COLO668 (cell line): Measurements from ENCODE around the gene DHX30.
"Not testable (repeated sequence)": the region's sequence is repeated elsewhere in the genome, so short reads cannot be mapped to it uniquely, and the experiment has no call there.

ENCODE experiments used
- DNase-seq: peaks from one replicate; lab custom pipeline; 2025; ENCODE audit not compliant: unreplicated experiment; lab: John Stamatoyannopoulos, UW

DHX30 gene

DNA sequence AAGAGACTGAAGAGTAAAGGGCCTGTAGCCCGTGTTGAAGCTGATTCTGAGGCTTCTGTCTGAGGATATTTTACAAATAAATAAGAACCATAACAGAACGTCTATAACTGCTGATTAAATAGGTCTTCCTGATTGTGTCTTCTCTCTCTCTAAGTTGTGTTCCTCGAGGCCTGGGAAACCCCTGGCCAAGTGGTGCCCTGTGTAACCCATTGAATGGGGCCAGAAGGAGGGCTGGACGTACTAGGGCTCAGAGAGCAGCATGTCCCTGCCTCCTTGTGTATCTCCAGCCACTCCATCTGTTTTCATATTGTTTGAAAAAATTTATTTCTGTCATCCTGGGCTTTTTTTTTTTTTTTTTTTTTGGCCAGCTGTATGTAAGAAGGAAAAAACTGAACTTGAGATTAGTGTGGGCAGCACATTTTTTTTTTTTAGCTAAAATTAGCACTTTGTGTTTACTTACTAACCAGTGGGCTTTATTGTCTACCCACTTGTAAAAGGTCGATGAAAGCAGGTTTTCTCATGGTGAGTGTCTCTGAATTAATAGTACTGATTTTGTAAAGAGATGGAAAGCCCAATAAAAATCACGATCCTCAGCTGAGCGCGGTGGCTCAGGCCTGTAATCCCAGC, 10.7 kb downstream of the DHX30 start:
- no peak for DNase-seq

DNA sequence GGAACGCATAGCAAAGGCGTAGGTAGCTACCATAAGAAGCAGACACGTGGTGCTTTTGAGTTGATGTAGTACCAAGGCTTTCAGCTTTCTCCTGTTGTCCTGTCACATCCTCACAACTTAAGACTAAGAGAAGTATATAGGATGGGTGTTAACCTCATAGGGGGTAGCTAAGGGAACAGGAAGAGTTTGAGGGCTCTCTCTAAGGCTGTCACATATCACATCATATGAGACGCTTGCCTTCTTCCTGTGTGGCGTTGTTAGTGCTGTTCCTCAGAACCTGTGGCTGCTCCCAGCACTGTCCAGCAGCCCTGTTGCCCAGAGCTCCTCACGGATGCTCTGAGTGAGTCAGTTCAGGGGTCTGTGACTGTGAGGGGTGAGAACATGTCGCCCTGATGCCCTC, 14.7 kb downstream of the DHX30 start:
- DNase-seq, result no peak

DNA sequence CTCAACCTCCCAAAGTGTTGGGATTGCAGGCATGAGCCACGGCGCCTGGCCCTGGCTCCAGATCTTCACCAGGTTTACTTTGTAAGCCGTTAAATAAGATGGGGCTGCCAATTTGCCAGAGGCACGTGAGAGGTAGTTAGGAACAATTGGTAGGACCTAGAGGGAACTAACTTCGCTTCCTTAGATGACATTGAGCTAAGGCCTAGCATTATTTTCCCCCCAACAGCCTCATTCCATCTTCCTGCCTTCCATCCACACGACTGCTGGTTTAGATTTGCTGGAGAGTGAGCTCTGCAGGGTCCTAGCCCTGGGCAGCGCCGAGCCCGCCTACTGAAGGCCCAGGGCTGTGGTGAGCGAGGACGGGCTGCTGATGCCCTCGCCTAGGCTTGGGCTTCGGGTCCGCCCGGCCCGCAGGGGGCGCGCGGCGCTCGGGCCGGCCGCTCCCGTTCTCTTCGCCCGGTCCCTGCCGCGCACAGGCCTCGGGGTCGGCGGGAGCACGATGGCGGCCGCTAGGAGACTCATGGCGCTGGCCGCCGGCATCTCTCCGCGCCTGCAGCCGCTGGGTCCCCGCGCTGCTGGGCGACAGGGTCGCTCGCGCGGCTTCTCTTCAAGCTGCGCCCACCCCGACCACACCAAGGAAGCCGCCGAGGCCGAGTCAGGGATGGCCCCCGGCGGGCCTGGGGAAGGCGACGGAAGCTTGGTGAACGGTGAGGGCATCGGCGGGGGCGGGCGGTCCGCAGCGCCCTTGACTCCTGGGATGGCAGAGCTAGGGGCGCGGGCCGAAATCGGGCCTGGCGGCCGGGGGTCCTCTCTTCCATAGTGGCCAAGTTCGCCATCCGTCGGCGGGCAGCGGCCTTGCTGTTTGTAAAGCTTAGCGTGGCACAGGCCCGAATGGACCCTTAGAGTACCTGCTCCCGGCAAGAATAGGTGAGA, 21.9 kb downstream of the DHX30 start:
- peak; percentile 85 for DNase-seq

DNA sequence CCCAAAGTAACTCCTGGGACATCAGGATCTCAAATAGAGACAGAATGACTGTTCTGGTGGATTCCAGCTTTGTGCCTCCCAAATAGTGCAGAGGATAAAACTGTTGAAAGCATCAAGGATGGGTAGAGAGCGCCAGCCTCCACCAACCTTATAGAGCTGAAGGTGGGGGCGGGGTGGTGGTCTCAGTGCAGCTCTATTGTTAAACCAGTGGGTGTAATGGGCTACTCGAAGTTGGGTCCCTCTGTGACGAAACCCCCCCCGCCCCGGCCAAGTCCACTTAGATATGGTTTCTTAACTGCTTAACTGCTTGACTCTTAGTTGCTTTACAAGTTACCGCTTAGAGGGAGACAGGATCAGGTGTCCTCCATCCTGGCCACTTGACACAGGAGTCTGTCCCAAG, 22.7 kb downstream of the DHX30 start:
- no peak for DNase-seq

DNA sequence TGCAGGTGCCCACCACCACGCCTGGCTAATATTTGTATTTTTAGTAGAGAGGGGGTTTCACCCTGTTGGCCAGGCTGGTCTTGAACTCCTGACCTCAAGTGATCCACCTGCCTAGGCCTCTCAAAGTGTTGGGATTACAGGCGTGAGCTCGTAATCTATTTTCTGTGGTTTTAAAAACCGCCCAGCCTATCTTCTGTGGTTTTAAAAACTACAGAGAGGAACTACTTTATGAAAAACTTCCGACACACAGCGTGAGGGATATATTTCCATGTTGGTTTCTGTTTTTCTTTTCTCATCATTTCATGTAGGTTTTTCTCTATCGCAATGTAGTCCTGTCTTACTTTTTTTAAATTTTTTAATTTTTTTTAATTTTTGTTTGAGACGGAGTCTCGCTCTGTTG, 26.5 kb downstream of the DHX30 start:
- not testable (repeated sequence) for DNase-seq

DNA sequence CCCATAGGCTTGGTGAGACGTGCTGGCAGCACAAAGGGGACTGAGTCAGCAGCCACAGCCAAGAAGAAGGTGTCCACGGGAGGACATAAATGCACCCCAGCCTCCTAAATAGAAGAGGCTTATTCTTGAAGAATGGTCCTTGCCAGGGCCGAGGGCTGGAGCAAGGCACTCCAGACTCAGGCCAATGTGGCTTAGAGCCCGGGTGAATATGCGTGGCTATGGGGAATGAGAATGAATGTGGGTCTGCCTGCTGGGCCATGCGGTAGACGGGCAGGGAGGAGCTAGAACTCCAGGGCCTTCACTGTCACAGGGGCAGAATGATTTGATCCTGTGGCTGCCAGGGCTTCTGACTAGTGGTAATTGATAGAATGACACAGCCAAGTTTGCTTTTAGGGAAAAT, 34.0 kb downstream of the DHX30 start:
- DNase-seq, result no peak

DNA sequence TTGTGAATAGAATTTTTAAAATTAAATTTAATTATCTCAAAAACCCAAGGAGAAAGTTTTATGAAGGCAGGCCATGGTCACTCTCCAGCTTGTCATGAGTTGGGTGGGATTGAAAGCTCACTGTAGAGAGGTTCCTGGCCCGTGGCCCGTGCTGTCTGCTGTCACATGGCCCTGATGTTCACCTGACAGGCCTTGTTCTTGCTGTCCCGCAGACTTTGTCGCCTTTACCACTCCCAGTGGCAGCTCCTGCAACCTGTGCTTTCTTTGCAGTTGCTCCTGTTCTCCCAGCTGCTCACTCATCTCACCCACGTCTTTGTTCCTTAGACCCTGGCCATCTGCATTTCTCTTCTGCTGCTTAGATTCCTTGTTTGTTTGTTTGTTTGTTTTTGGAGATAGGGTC, 35.6 kb downstream of the DHX30 start:
- DNase-seq, result no peak

DNA sequence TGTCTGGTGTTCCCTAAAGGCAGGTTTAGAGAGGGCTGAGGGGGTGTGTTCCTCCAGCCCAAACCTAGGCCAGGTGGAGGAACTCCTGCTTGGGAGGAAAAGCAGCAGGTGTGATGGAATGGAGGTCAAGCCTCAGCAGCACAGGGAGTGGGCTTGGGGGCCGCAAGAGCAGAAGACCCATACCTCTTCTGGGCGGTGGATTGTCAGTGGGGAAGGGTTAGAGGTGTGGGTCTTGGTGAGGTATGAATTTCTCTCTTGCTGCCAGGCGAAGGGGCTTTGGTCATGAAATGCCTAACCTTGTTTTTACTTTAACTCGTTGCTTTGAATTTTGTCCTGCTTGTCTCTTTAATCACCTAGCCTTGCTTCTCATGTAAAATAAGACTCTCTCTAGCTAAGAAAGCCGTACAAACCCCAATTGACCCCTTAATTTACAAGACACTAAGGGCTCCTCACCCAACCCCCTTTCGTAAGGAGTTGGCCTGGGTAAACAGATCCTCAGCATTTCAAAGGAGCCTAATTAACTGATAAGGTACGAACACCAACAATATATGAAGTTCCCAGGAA, 38.9 kb downstream of the DHX30 start:
- DNase-seq, result no peak

DNA sequence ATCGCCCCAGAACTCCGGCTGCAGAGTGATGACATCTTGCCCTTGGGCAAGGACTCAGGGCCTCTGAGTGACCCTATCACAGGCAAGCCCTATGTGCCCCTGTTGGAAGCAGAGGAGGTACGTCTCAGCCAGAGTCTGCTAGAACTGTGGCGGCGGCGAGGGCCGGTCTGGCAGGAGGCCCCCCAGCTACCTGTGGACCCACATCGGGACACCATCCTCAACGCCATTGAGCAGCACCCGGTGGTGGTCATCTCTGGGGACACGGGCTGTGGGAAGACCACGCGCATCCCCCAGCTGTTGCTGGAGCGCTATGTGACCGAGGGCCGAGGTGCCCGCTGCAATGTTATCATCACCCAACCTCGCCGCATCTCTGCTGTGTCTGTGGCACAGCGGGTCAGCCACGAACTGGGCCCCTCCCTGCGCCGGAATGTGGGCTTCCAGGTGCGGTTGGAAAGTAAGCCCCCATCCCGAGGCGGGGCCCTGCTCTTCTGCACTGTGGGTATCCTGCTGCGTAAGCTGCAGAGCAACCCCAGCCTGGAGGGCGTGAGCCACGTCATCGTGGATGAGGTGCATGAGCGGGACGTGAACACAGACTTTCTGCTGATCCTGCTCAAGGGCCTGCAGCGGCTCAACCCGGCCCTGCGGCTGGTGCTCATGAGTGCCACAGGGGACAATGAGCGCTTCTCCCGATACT, 43.4 kb downstream of the DHX30 start:
- DNase-seq, result no peak

DNA sequence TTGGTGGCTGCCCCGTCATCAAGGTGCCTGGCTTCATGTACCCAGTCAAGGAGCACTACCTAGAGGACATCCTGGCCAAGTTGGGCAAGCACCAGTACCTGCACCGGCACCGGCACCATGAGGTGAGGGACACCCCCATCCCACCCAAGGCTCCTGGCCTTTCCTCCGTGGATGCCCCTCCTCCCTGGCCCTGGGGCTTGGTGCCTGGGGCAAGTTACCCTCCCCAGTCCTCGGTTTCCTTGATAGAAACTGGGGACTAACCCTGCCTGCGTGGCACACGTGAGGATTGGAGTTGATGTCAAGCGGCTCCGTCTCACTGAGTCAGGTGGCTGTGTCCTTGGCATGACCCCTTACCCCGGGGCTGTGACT, 43.9 kb downstream of the DHX30 start:
- no peak for DNase-seq

DNA sequence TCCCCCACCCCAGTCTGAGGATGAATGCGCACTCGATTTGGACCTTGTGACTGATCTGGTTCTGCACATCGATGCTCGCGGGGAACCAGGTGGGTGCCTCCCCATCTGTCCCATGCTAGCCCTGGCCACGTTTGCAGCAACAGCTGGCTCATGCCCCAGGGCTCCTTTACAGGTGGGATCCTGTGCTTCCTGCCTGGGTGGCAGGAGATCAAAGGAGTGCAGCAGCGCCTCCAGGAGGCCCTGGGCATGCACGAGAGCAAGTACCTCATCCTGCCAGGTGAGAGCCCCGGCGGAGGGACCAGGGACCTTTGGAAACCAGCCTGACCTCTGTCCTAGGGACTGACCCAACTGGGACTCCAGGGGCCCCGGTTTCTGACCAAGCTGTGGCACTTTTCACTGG, 44.3 kb downstream of the DHX30 start:
- DNase-seq, result no peak

DNA sequence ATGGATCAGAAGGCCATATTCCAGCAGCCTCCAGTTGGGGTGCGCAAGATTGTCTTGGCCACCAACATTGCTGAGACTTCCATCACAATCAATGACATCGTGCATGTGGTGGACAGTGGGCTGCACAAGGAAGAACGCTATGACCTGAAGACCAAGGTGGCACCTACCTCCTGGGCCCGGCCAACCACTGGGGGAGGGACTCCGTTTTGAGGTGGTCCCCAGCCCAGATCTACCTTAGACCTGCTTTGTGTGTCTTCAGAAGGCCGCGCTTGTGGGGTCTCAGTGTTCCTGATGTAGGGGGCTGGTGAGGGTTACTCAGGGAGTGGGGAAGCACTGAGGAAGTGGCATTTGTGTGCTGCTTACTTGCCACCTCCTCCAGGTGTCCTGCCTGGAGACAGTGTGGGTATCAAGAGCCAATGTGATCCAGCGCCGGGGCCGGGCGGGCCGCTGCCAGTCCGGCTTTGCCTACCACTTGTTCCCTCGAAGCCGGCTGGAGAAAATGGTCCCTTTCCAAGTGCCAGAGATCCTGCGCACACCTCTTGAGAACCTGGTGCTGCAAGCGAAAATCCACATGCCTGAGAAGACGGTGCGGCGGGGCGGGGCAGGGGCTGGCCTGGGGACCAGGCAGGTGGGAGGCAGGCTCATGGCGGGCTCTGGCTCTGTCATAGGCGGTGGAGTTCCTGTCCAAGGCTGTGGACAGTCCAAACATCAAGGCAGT, 45.0 kb downstream of the DHX30 start:
- no peak for DNase-seq

DNA sequence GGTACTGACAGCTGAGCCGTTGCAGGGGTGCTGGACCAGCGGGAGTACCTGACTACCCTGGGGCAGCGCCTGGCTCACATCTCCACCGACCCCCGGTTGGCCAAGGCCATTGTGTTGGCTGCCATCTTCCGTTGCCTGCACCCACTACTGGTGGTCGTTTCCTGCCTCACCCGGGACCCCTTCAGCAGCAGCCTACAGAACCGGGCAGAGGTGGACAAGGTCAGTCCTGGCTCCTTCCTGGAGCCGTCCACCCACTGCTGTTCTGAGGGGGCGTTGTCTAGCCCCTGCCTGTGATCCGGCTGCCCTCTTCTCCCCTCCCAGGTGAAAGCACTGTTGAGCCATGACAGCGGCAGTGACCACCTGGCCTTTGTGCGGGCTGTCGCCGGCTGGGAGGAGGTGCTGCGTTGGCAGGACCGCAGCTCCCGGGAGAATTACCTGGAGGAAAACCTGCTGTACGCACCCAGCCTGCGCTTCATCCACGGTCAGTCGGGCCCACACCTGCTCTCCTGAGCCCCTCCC, 45.7 kb downstream of the DHX30 start:
- DNase-seq, result no peak

DNA sequence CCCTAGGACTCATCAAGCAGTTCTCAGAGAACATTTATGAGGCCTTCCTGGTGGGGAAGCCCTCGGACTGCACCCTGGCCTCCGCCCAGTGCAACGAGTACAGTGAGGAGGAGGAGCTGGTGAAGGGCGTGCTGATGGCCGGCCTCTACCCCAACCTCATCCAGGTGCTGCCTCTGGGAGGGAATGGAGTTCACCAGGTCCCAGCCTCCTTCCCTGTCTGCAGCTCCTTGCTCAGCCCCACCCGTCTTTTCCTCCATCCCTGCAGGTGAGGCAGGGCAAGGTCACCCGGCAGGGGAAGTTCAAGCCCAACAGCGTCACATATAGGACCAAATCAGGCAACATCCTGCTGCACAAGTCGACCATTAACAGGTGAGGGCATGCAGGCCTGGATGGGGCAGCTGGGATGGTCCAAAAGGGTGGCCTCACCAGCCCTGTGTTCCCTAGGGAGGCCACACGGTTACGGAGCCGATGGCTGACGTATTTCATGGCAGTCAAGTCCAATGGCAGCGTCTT, 46.3 kb downstream of the DHX30 start:
- DNase-seq, result no peak

DNA sequence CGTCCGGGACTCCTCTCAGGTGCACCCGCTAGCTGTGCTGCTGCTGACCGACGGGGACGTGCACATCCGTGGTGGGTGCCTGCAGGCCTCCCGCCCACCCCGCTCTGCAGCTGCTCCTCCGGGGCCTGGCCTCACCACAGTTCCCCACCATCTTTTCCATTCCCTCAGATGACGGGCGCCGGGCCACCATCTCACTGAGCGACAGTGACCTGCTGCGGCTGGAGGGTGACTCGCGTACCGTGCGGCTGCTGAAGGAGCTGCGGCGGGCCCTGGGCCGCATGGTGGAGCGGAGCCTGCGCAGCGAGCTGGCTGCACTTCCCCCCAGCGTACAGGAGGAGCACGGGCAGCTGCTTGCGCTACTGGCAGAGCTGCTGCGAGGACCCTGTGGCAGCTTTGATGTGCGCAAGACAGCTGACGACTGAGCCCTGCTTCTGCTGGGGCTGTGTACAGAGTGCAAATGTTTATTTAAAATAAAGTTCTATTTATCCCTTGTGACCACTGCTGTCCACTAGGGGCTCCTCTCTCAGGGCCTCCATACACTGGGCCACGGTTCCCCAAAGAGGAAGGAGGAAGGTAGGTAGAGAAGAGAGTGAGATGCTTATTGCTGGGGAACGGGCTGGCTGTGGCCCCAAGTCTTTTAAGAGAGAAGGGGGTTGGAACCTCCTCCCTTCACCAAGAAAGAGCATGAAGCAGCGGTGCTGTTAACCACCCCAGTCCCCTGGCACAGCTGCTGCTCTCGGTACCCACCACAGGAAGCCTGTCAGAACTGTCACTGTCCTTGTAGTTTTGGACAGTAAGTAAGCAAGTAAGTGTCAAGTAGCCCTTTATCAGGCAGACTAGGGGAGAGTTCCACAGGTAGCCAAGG, 47.0 kb downstream of the DHX30 start:
- no peak for DNase-seq

DNA sequence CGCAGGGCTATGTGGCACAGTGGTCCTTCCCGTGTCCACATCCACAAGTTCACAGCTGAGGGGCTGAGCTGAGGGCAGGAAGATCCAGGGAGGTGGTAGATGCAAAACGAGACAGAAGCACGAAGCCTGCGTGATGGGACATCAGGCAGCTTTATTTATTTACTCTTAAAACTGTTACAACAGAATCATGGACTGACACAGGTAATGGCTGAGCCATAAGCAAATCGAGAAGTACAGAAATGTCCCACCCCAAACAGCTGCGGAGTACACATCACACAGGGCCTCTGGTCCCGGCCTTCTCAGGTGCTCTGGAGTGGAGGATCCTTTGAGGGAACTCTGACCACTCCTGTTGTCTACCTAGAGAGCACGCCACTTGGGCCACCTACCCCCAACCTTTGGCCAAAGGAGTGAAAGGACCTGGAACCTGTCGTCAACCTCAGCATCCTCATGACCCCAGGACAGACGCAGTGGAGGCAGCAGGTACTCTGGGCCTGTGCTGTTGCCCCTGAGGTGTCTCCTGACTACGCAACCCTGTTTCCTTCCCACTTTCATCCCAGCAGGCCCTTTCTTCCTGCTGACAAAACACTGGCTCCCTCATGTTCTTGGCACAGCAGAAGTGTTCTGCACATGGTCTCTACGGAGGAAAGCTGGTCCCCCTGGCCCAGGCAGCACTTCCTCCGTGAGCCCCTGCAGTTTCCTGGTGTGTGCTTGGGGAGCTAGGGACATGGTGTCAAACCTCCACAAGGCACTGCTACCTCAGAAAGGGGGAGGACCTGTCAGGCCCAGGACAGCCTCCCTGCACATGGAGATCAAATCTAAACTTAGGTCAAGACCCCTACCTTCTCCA, 47.8 kb downstream of the DHX30 start:
- no peak for DNase-seq

DNA sequence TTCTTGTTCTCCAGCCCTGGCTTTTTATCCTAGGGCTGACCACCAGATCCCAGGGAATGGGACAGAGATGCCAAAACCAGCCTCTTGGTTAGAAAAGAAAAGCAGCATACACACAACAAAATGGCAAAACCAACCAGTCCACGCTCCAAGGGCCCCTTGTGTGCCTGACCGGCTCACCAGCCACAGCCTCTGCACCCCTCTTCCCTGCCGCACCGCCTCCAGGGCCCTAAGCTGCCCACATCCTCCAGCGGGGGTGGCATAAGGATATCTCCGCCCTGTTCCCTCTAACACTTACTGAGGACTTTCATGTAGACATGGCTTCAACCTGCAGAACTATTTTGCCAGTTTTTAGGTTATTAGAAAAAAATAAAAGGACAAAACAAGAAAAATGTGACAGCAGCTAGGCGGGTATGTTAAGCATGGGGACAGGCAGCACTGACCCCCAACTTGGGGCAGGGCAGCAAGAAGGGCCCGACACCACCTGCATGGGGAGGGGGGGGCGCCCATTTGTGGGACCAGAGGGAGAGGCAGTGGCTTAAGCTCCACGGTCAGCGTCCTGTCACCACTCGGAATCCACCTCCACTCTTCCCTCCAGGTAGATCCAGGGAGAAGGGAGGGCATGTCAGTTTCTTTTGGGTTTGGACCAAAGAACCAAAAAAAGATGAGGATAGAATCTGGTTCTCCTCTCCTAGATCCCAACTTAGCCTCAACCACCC, 49.1 kb downstream of the DHX30 start:
- DNase-seq, result no peak
